Suppressor macrophage treated with lipopolysaccharide for 4 hours (primary cell): ENCODE results near the gene COQ2.

Source experiments
- DNase-seq: peaks from one replicate; pipeline ENCODE4 v3.0.0-alpha.2; 2020

The COQ2 gene

DNA sequence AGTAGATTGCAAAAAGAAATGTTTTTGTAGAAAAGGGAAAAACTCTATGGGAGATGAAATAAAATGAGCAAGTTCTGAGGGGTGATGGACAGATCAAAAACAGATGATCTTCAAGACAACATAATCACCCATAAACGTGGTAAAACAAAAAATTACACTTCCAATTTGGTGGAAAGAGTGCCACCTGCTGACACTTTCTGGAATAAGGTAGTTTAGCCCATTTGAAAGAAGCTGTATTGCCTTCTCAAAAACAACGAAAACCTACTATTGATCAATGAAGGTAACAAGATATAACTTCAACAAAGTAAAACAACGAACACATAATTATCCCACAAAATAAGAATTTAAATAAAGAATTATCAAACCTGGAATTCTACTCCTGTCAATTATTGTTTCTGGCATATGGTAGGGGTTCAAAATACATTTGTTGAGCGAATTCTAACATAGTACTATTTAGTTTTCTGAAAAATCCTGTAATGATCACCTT is 2.5 kb downstream of the COQ2 start:
- DNase-seq, result peak; percentile 82

DNA sequence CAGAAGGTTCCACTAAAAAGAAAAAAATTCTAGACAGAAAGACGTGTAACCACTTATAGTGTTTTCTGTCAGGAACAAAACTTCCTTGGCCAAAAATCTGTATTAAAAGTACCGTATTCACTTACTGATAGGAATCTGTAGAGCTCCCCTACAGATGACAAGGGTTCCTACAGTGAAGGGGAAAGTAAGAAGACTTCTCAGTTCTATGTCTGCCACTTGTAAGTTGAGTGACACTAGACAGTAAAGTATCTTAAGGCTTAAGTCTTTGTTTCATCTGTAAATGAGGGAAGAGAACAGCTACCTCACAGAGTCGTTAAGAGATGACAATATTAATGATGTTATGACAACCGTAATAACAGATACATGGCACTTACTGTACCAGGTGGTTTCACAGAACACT is 3.3 kb downstream of the COQ2 start:
- DNase-seq, result no peak

DNA sequence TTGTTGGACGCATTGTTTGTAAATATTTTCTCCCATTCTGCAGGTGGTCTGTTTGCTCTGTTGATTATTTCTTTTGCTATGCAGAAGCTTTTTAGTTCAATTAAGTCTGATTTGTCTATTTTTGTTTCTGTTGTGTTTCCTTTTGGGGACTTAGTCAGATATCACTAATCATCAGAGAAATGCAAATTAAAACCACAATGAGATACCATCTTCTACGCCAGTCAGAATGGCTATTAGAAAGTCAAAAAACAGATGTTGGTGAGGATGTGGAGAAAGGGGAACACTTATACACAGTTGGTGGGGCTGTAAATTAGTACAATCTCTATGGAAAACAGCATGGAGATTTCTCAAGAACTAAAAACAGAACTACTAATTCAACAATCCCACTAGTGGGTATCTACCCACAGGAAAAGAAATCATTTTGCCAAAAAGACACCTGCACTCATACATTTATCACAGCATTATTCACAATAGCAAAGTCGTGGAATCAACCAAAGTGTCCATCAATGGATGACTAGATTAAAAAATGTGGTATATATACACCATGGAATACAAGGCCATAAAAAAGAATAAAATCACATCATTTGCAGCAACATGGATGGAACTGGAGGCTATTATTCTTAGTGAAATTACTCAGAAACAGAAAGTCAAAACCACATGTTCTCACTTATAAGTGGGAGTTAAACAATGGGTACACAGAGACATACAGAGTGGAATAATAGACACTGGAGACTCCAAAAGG is 8.1 kb downstream of the COQ2 start:
- DNase-seq, result no peak

DNA sequence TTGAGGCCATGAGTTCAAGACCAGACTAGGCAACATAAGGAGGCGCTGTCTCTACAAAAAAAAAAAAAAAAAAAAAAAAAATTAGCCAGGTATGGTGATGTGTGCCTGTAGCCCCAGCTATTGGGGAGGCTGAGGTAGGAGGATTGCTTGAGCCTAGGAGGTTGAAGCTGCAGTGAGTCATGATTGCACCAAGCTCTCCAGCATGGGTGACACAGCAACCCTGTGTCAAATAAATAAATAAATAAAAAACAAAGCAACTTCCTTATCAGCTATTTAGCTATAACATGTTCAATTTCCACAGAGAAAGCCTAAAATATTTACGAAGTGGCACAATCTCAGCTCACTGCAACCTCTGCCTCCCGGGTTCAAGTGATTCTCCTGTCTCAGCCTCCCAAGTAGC is 10.7 kb downstream of the COQ2 start:
- peak; percentile 47 for DNase-seq

DNA sequence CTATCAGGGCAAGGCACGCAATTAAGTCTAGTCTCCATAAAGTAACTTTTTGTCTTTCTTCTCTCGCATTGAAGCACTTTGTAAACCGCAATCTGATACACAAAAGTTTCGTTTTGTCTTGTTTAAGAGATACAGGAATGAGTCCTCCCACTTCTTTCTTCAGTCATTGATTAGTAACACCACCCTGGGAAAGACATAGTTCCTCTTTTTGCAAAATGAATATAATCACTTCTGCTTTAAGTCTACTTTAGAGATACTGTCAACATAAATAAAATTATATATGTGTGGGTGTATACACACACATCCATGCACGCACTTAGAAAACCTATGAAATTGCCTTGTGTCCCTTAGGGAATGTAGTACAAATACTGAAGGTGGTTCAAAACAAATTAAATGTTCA is 11.7 kb downstream of the COQ2 start:
- DNase-seq, result peak; percentile 81

DNA sequence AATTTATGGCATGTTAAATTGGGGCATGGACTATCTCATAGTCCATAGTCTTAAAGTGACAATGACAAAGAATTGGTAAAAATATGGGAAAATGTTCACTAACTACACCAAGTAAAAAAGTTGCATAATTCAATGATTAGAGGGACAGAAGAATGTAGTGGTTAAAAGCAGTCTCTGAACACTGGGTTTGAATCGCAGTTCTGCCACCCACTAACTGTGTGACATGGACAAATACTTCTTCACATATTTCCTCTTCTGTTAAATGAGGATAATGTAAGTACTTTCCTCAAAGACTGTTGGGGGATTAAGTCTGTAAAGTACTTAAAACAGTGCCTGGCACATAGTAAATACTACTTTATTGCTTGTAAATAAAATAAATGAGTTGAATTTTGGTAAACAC is 15.3 kb downstream of the COQ2 start:
- DNase-seq, result no peak

DNA sequence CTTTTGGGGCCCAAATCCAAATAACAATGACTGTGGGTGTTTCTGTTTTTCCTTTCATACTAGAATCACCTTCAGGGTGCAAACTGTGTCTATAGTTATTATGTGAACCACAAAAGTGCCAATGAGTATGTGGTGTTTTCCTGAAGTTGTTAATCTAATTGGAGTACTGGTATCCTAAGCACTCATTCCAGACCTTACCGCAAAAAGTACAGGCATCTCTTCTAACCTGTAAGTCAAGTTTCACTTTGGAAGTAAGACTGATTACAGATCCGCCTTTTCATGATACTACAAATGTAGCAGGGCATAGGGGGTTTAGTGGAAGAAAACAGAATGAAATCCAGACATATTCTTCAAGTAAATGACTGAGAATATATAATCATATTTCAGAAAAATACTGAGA is 16.1 kb downstream of the COQ2 start:
- no peak for DNase-seq

DNA sequence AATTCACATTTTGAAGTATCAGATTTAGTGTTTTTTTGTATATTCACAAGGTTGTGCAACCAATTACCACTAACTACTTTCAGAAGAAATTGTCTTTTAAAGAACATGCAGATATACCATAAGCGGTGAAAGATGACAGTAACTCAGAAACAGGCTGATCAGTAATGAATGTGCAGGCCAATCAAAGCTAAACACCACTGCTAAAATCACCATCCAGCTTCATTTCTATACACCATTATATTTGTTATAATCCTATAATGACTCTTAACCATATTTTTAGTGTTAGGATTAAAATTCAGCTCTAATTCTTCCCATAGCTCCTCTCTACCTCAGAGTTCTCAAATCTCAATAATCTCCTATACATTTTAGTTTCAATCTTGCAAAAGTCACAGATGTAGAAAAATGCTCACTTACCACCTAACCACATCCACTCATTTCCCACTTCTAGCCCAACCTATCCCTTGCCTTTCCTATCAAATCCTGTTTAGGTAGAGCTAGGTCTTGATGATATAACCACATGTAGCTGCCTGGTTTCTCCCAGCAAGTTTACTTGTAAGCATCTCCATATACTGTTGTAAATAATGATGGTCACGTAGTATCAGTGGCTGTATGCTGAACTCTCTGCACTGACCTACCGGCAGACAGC is 16.6 kb downstream of the COQ2 start:
- no peak for DNase-seq

DNA sequence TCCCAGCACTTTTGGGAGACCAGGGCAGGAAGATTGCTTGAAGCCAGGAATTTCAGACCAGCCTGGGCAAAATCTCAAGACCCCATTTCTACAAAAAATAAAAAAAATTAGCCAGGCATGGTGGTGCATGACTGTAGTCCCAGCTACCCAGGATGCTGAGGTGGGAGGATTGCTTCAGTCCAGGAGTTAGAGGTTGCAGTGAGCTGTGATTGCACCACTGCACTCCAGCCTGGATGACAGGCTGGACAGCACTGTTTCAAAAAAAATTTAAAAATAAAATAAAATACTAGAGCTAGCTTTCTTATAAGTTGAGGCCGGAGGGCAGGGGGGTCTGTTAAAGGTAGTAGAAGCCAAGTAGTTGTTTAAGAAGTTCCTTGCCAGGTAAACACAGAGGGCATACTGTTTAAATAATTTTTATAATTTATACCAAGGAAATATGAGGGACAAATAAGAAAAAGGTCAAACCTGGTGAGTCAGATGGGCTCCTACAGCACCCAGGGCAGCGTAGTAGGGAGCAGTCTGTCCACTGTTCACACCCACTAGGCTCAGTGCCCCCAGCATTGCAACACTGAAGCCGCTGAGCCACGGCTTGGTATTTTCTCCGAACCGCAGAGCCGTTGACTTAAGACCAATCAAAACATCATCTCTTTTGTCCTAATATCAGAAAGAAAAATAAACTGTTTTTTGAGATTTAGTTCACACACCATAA is 17.3 kb downstream of the COQ2 start:
- DNase-seq, result peak; percentile 55

DNA sequence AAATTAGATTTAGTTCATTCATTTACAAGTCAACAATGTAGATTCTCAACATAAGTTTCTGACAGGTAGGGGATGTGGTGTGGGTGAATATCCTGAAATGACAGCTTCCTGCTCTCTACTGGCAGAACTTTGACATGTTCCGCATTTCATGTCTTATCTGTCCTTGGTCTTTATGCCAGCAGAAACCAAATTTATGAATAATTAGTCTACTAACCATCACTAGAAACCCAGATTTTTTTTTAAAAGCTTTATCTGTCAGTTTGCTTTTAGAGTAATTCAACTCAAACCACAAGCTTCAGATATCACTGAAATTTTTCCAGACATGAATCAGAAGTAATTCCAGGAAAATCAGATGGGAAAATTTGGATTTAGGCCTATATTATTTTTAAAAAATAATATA is 17.9 kb downstream of the COQ2 start:
- DNase-seq, result no peak

DNA sequence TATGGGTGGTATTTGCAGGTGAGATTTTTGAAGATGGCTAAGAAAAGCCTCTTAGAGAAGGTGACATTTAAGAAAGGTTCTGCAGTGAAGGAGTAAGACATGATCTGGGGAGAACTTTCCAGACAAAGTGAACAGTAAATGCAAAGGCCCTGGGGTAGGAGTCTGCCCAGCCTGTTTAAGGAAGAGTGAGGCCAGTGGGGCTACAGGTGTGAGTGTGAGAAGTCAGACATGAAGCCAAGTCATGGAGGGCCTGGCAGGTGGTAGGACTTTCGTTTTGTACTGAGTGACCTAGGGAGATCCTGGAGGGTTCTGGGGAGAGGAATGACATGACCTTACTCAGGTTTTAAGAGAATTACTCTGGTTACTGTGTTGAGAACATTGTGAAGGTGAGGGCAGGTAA is 21.5 kb downstream of the COQ2 start:
- no peak for DNase-seq

DNA sequence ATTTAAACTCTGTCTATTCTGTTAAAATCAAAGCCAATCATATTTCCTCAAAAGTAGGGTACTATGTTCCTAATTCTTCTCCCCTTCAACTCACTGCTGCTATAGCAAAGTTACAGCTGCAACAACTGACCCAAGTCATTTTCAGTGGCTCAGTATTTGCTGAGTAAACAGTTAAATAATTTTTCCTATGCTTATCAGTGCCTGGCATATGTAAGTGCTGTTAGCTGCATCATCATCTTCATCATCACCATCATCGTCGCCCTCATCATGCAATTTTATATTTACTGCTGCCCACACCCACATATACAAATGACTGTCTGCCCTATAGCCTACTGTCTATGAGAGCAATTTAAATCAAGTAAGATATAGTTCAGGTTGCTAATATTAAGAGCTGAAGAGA is 21.9 kb downstream of the COQ2 start:
- no peak for DNase-seq

DNA sequence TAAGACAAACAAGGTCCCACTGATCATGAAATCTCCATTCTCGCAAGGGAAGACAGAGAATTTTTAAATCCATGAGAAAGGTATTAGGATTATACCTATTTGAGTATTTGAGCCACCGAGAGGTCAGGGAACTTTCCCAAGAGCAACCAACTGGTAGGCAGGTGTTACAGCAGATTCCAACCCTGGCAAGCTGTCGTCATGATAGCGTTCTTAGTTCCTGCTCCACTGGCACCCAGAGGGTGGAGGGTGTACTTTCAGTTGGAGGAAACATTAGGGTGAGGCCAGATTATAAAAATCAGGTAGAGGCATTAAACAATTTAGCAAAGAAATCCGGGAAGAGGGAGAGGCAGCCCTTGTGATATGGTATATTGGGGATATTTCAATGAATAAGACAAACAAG is 23.3 kb downstream of the COQ2 start:
- no peak for DNase-seq

DNA sequence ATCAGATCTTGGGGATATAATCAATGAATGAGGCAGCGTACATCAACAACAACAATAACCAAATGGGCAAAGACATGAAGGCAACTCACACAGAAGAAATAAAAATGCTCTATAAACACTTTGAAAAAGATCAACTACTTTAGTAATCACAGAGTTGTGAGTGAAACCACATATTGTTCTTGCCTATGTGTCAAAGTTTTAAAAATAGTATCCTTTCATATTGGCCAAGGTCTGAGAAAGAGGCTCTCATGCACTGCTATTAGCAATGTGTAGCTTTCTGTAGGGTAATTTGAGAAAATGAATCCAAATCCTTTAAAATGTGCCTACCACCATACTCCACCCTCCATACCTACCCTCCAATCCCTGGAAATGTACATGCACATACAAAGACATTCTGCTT is 25.0 kb downstream of the COQ2 start:
- DNase-seq, result no peak

DNA sequence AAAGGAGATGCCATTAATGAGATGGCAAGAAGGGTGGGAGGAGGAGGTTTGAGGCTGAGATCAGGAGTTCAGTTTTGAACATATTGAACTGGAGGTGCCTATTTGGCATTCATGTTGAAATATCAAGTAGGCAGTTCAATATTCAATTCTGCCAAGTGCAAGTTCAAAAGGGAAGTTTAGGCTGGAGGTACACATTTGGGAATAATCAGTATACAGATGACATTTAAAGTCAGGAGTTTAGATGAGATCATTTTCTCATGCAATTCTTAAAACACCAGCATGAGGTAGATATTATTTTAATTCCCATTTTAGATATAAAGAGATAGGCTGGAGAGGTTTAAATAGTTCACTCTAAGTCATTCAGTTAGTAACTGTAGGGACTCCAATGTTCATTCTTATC is 26.1 kb downstream of the COQ2 start:
- DNase-seq, result peak; percentile 24

DNA sequence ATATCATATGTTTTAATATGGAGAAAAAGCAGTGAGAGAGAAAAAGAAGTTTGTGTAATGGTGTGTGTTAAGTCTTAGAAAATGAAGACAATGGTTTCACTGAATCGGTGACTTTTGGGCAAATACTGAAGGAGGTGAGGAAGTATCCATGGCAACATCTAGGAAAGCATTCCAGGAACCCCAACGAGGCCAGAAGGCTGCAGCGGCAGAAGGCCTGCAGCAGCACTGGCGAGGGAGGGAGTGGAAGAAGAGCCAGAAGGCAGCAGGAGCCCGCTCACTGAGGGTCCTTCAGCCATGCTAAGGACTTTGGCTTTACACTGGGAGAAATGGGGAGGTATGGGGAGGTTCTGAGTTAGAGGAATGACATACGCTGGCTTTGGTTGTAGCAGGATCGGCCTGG is 26.8 kb downstream of the COQ2 start:
- DNase-seq, result no peak

DNA sequence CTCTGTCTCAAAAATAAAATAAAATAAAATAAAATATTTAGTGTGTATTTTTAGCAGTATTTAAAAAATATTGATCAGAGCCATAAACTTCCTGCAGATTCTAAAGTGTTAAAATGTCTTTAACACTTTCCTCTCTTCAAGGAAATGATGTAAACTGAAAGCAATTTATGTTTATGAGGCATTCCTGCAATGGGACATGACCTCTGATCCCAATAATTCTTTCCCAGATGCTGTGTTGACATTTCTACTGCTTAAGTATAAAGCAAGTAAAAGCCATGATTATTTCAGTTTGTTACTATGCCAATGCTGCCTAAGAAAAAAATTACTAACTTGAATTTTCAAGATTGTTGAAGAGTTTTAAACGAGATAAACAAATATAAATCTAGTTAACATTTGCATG is 29.0 kb downstream of the COQ2 start:
- DNase-seq, result no peak

DNA sequence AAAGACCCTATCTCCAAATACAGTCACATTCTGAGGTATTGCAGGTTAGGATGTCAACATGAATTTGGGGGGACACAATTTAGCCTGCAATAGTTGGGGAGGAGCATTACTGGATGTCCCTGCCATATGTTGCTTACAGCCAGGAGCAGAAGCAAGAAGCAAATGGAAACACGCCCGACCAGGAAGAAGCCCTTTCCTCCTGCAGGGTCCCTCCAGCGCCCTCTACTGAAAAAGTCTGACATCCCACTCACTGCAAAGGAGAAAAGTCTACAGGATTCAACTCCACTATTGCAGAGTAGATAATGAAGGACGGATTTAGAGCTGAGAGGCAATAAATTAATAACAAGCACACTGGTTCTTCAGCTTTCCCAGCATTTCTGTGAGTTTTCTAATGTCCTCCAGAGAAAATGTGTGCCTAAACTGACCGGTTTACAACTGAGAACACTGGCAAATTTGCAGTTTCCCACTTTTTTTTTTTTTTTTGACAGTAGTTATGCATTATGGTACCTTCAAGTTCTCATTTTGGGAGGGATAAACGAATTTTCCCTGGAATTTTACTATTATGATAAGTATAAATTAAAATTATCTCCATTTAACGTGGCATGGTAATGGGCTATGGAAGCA is 31.7 kb downstream of the COQ2 start:
- peak; percentile 88 for DNase-seq

DNA sequence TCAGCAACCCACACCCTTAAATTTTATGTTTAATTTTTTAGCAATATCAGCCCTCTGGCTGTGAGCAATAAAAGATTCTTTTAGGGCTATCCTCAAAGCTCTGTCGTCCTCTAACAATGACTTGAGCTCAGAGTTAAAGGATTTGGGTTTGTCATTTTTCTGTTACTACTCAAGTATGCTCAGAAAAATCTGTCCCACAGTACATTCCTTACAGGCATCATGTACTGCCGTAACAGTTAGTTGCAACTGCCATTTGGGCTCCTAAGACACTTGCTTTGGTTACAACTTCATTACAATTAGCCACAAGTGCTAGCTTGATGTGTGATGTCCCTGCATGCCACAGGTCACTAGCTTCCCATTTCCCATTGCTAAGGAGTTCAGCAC is 33.2 kb downstream of the COQ2 start:
- no peak for DNase-seq

DNA sequence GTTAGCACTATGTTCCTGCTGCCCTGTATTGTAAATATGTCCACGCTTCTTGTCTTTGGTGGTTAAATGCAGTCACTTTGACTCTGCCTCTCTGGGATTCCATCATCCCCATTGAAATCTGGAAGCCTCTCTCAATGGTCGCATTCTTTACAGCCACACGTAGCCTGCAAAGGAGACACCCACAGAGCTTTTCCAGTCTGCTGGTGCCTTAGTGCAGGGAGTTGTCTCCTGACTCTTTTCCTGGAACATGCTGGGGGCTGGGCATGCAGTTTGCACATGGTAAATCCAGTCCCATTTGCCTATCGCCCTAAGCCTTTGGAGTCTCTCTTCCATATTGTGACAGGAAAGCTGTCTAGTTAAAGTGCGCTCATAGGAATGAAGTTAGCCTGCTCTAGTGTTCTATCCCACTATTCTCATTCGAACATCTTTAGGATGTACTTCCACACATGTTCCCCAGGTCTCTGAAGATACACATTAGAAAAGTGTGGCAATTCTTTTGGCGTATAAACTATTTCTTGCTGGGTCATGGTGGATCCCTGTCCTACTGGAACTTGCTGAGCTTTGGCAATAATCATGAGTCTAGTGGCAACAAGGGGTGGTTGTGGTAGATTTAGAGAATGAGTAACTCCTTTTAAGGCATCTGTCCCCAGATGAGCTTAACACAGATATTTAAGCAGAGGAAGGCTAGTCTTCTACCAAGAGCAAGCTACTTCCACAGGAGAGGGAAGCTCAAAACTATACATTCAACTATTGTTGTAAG is 33.7 kb downstream of the COQ2 start:
- DNase-seq, result peak; percentile 41

DNA sequence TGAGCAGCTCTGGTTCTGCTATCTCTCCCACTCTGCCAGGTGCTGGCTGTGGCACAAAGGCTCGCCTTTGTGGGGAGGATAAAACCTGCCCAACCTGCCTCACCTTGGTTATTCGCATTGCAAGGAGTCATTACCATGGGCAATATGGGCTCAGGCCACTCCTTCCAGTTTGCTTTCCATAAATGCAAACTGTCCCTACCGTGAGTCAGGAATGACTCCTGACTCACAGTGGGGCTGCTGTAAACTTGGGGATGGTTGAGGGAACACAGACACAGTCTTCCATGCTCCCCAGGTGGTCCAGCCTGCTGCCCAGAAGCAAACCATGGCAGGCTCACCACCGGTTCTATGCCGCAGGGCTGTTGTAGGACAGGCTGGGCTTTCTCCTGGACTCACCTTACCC is 36.1 kb downstream of the COQ2 start:
- DNase-seq, result no peak

DNA sequence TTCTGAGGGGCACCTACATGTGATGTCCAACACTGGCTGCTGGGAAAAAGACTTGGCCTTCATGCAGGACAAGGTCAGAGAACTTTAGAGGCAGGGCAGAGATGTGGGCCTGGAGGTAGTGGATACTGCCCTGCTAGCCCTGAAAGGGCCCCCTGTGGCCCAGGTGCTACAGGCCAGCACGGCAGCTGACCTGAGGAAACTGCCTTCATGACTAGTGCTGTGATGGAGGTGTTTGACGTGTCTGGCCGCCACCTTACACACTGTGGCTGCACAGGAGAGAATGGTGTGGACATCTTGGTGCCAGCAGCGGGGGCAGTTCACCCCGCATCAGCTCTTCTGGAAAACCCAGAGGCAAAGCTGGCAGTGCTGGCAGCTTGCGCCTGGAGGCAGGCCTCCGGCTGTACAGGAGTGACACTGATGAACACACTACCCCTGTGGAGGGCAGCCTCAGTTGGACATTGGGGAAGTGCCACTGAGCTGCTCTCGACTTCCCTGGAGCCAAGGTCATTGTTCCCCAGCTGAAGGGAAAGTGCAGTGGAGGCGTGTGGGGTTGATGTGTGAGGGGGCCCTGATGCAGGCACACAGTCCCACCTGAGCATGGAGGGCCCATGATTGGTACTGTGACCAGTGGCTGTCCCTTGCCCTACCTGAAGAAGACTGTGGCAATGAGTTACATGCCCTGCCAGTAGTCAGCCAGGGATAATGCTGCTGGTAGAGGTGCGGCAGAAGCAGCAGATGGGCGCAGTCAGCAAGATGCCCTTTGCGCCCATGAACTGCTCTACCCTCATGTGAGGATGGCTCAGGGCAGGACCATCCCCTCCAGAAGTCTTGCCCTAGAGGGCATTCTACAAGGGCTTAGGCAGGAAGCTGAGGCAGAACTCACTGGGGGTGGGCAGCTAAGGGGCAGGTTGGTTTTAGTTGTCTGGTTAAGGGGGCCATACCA is 36.9 kb downstream of the COQ2 start:
- no peak for DNase-seq
